Activated naive CD4-positive, alpha-beta T cell treated with anti-CD3 and anti-CD28 coated beads, Interleukin-2, amount 50 U/mL, for 24 hours (primary cell): ENCODE data around the gene PDZD8.

ENCODE experiments used
- H3K27ac Mint-ChIP-seq: one replicate; pipeline ENCODE4 v1.8.0; 2021; ENCODE audit warnings: mild to moderate bottlenecking, mixed read lengths
- H3K27me3 Mint-ChIP-seq: one replicate; pipeline ENCODE4 v1.8.0; 2021; ENCODE audit warnings: mixed read lengths
- H3K36me3 Mint-ChIP-seq: one replicate; pipeline ENCODE4 v1.8.0; 2021; ENCODE audit warnings: mixed read lengths
- H3K4me1 Mint-ChIP-seq: one replicate; pipeline ENCODE4 v1.8.0; 2021; ENCODE audit warnings: mixed read lengths
- H3K4me3 Mint-ChIP-seq: one replicate; pipeline ENCODE4 v1.8.0; 2021; ENCODE audit warnings: mild to moderate bottlenecking, mixed read lengths
- H3K9me3 Mint-ChIP-seq: one replicate; pipeline ENCODE4 v1.8.0; 2021; ENCODE audit warnings: mixed read lengths

PDZD8 gene

DNA sequence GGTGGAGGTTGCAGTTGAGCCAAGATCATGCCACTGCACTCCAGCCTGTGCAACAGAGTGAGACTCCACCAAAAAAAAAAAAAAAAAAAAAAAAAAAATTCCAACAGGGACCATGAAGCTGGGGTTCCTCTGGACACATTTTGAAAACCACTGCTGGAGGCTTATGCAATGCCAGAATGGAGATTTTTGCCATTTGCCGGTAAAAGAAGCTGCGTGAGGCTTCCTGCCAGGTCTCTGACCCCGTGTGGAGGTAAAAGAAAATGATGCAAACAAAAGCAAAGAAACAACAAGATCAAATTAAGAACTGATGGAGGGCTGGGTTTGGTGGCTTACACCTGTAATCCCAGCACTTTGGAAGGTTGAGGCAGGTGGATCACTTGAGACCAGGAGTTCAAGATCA lies 30.5 kb upstream of the PDZD8 start:
- H3K4me1 Mint-ChIP-seq, result no peaks in the 10 kb centered on the region
- no peak overlapping the region for H3K27ac Mint-ChIP-seq
- H3K27me3 Mint-ChIP-seq, result peaks cover 4% of the 10 kb centered on the region
- H3K36me3 Mint-ChIP-seq, result no peaks in the 10 kb centered on the region
- no peaks in the 10 kb centered on the region for H3K9me3 Mint-ChIP-seq
- H3K4me3 Mint-ChIP-seq, result no peak overlapping the region

DNA sequence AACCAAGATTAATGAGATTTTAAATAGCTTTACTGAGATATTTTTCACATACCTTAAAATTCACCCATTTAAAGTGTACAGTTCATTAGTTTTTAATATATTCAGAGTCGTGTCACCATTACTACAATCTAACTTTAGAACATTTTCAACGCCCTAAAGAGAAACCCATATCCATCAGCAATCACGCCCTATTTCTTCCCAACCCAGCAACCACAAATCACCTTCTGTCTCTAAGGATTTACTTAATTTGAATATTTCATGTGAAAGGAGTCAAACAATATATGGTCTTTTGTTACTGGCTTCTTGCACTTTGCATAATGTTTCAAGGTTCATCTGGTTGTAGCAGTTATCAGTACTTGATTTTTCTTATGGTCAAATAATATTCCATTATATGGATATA lies 25.1 kb upstream of the PDZD8 start:
- H3K36me3 Mint-ChIP-seq, result no peaks in the 10 kb centered on the region
- no peak overlapping the region for H3K4me3 Mint-ChIP-seq
- peaks cover 4% of the 10 kb centered on the region for H3K27me3 Mint-ChIP-seq
- no peak overlapping the region for H3K27ac Mint-ChIP-seq
- no peaks in the 10 kb centered on the region for H3K9me3 Mint-ChIP-seq
- no peaks in the 10 kb centered on the region for H3K4me1 Mint-ChIP-seq

DNA sequence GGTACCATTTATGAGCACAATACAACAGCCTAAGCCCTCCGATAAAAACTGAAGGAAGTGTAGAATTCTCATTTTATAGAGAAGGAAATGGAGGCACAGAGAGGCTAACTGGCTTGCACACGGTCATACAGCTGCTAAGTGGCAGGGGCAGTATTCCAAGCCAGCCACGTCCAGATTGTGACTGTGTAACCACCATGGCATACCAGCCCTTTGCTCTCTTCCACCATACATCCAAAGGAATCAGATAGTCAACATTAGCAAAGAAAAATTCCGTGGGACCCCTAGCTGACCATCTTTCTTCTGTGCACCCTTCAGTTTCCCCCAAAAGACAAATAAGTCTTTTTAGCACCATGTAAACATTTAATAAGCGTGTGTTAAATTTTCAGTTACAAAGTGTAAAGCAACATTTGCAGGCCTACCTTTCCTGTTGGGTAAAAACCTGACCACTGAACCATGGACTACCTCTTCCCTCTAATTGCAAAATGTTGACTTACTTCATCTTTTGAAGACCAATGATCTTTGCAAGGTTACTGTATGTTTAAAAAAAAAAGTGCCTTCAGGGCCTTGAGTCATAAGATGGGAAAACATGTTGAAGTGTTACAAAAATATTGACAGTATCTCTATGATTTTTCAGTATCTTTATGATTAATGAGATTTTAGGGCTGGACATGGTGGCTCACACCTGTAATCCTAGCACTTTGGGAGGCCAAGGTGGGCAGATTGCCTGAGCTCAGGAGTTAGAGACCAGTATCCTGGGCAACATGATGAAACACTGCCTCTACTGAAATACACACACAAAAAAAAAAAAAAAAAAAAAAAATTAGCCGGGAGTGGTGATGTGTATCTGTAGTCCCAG lies 24.3 kb upstream of the PDZD8 start:
- Mint-ChIP-seq H3K9me3 (no peaks in the 10 kb centered on the region), H3K36me3 (no peaks in the 10 kb centered on the region), H3K27ac (no peak overlapping the region), H3K4me1 (no peaks in the 10 kb centered on the region), H3K4me3 (no peak overlapping the region), H3K27me3 (peaks cover 4% of the 10 kb centered on the region)

GRCh38 chr10:117398029-117398428 lies 22.8 kb upstream of the PDZD8 start:
- Mint-ChIP-seq H3K4me3 (no peak overlapping the region), H3K9me3 (no peaks in the 10 kb centered on the region), H3K27ac (no peak overlapping the region), H3K36me3 (no peaks in the 10 kb centered on the region), H3K4me1 (no peaks in the 10 kb centered on the region), H3K27me3 (peaks cover 2% of the 10 kb centered on the region)

GRCh38 chr10:117391436-117392205 lies 16.4 kb upstream of the PDZD8 start:
- no peak overlapping the region for H3K4me3 Mint-ChIP-seq
- H3K36me3 Mint-ChIP-seq, result no peaks in the 10 kb centered on the region
- H3K27me3 Mint-ChIP-seq, result peaks cover 12% of the 10 kb centered on the region
- no peaks in the 10 kb centered on the region for H3K9me3 Mint-ChIP-seq
- no peaks in the 10 kb centered on the region for H3K4me1 Mint-ChIP-seq
- H3K27ac Mint-ChIP-seq, result no peak overlapping the region

DNA sequence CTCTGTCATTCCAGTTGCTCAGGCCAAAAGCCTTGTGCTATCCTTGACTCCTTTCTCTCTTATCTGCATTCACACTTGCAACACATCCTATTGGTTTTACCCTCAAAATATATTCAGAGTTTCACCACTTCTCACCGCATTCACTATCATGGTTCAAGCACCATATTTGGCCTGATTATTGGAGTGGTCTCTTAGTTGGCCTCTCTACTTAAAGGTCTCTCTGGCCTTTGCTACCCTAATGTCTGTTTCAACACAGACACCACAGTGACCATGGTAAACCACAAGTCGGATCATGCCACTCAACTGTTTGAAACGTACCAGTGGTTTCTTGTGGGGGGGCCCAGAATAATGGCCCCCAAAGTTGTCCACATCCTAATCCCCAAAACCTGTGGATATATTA lies 15.2 kb upstream of the PDZD8 start:
- Mint-ChIP-seq H3K27me3 (peaks cover 17% of the 10 kb centered on the region), H3K9me3 (no peaks in the 10 kb centered on the region), H3K4me3 (no peak overlapping the region), H3K27ac (no peak overlapping the region), H3K4me1 (no peaks in the 10 kb centered on the region), H3K36me3 (no peaks in the 10 kb centered on the region)

- H3K9me3 Mint-ChIP-seq, result no peaks in the 10 kb centered on the region
- no peaks in the 10 kb centered on the region for H3K36me3 Mint-ChIP-seq
- H3K27me3 Mint-ChIP-seq, result peaks cover 20% of the 10 kb centered on the region
- no peak overlapping the region for H3K4me3 Mint-ChIP-seq
- no peaks in the 10 kb centered on the region for H3K4me1 Mint-ChIP-seq
- no peak overlapping the region for H3K27ac Mint-ChIP-seq
Measured at GRCh38 chr10:117386805-117387204, 11.6 kb upstream of the PDZD8 start.

- no peaks in the 10 kb centered on the region for H3K9me3 Mint-ChIP-seq
- no peaks in the 10 kb centered on the region for H3K4me1 Mint-ChIP-seq
- H3K36me3 Mint-ChIP-seq, result no peaks in the 10 kb centered on the region
- H3K27me3 Mint-ChIP-seq, result peaks cover 19% of the 10 kb centered on the region
- no peak overlapping the region for H3K4me3 Mint-ChIP-seq
- H3K27ac Mint-ChIP-seq, result no peak overlapping the region
Measured at GRCh38 chr10:117382861-117383260, 7.6 kb upstream of the PDZD8 start.

- no peaks in the 10 kb centered on the region for H3K9me3 Mint-ChIP-seq
- peak overlapping the region; percentile 93 for H3K4me3 Mint-ChIP-seq
- H3K27me3 Mint-ChIP-seq, result peaks cover 5% of the 10 kb centered on the region
Measured at GRCh38 chr10:117374506-117375359, 507 bp downstream of the PDZD8 start.

DNA sequence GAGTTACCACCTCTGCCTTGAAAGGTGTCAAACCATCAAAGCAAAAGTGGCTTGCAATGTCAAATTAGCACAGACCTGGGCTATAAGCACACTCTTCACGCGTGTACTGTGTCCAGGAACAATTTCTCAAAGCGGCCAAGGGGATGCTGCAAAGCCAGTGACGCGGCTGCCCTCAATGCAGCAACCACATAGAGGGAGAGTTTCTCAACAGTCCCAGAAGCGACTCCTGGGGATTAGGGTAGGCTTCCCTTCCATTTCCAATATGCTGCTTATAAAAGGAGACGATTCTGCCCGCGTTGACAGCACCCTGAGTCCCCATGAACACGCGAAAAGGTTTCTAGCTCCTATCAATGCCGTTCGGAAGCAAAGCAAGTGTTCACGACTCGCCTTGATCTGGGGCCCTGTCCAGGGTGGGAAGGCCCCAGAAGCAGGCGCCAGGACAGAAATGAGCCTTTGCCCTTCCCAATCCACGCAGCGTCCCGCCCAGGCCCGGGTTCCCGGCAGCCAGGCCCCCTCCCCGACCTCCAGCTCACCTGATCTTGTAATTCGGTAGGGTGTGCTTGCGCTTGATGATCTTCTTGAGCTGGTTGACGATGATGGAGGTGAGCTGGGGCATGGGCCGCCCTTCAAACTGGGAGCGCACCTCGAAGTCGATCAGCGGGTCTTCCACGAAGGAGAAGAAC lies 1.3 kb downstream of the PDZD8 start:
- Mint-ChIP-seq H3K27ac (peak overlapping the region; percentile 55), H3K4me1 (peaks cover 44% of the 10 kb centered on the region), H3K27me3 (peaks cover 5% of the 10 kb centered on the region), H3K4me3 (peak overlapping the region; percentile 93), H3K36me3 (peaks cover 3% of the 10 kb centered on the region), H3K9me3 (no peaks in the 10 kb centered on the region)

More at GRCh38 chr10:117374506-117375359, 507 bp downstream of the PDZD8 start:
- Mint-ChIP-seq H3K27ac (peak overlapping the region; percentile 74), H3K4me1 (peaks cover 37% of the 10 kb centered on the region), H3K36me3 (no peaks in the 10 kb centered on the region)

DNA sequence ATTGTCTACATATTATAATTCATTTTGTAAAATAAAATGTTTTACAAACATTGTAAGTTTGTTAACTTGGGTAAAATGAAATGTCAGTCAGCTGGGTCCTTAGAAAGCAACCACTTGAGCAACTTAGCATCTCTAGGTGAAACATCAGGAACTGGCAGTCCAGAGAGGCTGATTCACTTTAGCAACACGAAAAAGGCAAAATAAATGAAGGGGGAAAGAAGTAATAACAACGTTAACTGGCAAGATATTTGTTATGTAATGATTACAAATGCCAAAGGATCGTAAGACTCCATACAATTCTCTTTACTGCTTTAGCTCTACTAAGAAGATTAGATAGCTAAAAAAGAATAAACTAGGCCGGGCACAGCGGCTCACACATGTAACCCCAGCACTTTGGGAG lies 5.0 kb downstream of the PDZD8 start:
- Mint-ChIP-seq H3K9me3 (no peaks in the 10 kb centered on the region), H3K4me1 (peaks cover 74% of the 10 kb centered on the region), H3K4me3 (peak overlapping the region; percentile 59), H3K27ac (no peak overlapping the region), H3K27me3 (no peaks in the 10 kb centered on the region), H3K36me3 (peaks cover 5% of the 10 kb centered on the region)

DNA sequence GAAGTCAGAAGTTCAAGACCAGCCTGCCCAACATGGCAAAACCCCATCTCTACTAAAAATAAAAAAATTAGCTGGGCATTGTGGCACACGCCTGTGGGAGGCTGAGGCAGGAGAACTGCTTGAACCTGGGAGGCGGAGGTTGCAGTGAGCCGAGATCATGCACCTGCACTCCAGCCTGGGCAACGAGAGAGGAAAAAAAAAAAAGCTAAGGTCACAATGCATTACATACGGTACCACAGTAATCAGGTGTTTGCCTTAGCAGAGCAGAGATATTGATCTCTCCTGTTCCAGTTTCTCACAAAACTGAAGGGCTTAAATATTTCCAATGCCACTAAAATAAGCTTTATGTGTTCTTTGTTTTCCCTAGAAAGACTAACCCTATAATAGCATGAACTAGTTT lies 7.5 kb downstream of the PDZD8 start:
- Mint-ChIP-seq H3K36me3 (peaks cover 5% of the 10 kb centered on the region), H3K27ac (no peak overlapping the region), H3K9me3 (no peaks in the 10 kb centered on the region), H3K27me3 (no peaks in the 10 kb centered on the region), H3K4me1 (peaks cover 90% of the 10 kb centered on the region), H3K4me3 (no peak overlapping the region)

GRCh38 chr10:117366741-117367140 lies 8.5 kb downstream of the PDZD8 start:
- Mint-ChIP-seq H3K36me3 (peaks cover 5% of the 10 kb centered on the region), H3K27me3 (no peaks in the 10 kb centered on the region), H3K4me3 (no peak overlapping the region), H3K9me3 (no peaks in the 10 kb centered on the region), H3K27ac (no peak overlapping the region), H3K4me1 (peaks cover 84% of the 10 kb centered on the region)

DNA sequence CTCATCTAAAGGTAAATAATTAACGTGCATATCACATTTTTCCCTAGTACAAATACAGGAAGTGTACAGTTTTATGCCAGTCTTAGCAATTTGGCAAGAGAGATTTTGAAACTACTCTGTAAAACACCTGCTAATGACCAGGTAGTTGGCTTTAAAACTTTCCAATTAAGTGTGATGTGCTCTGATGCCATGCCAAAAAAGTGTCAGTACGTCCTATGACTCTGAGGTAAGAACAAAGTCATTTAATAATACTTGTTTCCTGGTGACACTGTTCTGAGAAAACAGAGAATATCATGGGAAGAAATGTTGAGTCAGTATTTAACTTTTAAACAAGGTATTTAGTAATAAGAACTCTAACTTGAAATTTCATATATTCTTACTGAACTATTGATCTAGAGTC lies 9.6 kb downstream of the PDZD8 start:
- H3K9me3 Mint-ChIP-seq, result no peaks in the 10 kb centered on the region
- peaks cover 78% of the 10 kb centered on the region for H3K4me1 Mint-ChIP-seq
- H3K27me3 Mint-ChIP-seq, result no peaks in the 10 kb centered on the region

More for the DNA sequence above, 9.6 kb downstream of the PDZD8 start:
- H3K27ac Mint-ChIP-seq, result no peak overlapping the region
- peaks cover 5% of the 10 kb centered on the region for H3K36me3 Mint-ChIP-seq
- H3K4me3 Mint-ChIP-seq, result no peak overlapping the region
